K562 (cell line): ENCODE data around the gene PIK3R5.

Experiments
- CTCF ChIP-seq, 3 experiments: IDR thresholded peaks in 2 of 3; conservative IDR thresholded peaks in 1 of 3; 2 replicates each; pipeline ENCODE4 v1.5.1; 2011 to 2012; ENCODE audit warnings: low read length in 3 of 3, mild to moderate bottlenecking in 3 of 3, control low read depth in 2 of 3, improper control_type of control experiment in 1 of 3, inconsistent platforms in 1 of 3, low read depth in 1 of 3, mixed read lengths in 1 of 3, moderate library complexity in 1 of 3; ENCODE audit not compliant: insufficient read depth in 2 of 3
- DNMT1 ChIP-seq: fragments of 450-650 bp; IDR thresholded peaks from 2 replicates; pipeline ENCODE4 v1.6.1; 2016; ENCODE audit warnings: antibody characterized with exemption, mild to moderate bottlenecking
- KDM1A ChIP-seq, 2 experiments: fragments of 450-650 bp; IDR thresholded peaks; 2 replicates each; pipeline ENCODE4 v1.6.1; 2016; ENCODE audit warnings: mild to moderate bottlenecking in 2 of 2
- RFX7 ChIP-seq: fragments of 250-450 bp; sonication (Bioruptor Pico); IDR thresholded peaks from 2 replicates; pipeline ENCODE4 v1.5.1; 2021; ENCODE audit warnings: mild to moderate bottlenecking

- TF ChIP-seq RFX7 (CRISPR knock-in tag) (no peak), KDM1A (IDR thresholded peaks at IDR 0.05) (no peak), CTCF (IDR thresholded peaks at IDR 0.05 in 2 of 3, conservative IDR thresholded peaks at IDR 0.05 in 1 of 3; ENCODE audit: insufficient read depth in 2 of 3, low read depth in 1 of 3, low read length in 3 of 3) (no peak), DNMT1 (no peak)
Measured at GRCh38 chr17:8880466-8880865, 85.0 kb downstream of the PIK3R5 start.
